ENCODE data around the gene CA11. TPM values are rescaled to one million over a fixed set of nuclear protein-coding genes. Genes with fewer than 3 reads are reported as not detected.

Gene CA11
- total RNA-seq, 2 donors from 2014 or later: 2.9 TPM; not detected in 1

DNA sequence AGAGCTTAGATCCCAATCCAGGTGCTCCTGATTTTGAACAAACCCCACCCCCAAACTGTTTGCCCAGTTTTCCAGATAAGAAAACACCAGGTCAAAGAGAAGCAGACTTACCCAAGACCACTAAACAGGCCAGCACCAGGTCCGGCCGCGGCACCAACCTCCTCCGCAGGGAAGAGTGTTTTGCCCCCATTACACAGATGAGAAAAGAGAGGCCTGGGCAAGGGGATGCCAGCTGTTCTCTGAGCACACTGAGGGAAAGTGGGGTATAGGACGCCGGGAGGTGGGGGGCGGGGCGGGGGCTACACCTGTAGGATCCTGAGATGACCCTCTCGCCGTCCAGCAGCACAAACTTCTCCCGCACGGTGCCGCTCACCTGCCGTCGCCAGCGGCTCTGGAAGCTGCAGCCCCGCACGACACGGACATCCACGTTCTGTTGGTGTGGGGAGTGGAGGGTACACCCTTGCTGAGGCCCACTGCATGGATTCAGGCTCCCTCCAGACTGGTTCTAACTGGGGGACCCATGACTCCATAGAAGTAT lies 36.3 kb downstream of the CA11 start:
- DNase-seq: no peak
- 94% methylated on average over 15 to 20 of the region's 20 CpGs for WGBS, 2 donors
- H3K27me3 ChIP-seq: no peaks in the 10 kb centered on the region
- H3K36me3 ChIP-seq (replicated peaks in 1 of 2; ENCODE audit: insufficient read depth in 1 of 2, low read depth in 2 of 2): no peaks in the 10 kb centered on the region
- ATAC-seq: no peak
- no peak overlapping the region for H3K4me3 ChIP-seq
- no peak overlapping the region for H3K27ac ChIP-seq
- TF ChIP-seq, protein P1, sequence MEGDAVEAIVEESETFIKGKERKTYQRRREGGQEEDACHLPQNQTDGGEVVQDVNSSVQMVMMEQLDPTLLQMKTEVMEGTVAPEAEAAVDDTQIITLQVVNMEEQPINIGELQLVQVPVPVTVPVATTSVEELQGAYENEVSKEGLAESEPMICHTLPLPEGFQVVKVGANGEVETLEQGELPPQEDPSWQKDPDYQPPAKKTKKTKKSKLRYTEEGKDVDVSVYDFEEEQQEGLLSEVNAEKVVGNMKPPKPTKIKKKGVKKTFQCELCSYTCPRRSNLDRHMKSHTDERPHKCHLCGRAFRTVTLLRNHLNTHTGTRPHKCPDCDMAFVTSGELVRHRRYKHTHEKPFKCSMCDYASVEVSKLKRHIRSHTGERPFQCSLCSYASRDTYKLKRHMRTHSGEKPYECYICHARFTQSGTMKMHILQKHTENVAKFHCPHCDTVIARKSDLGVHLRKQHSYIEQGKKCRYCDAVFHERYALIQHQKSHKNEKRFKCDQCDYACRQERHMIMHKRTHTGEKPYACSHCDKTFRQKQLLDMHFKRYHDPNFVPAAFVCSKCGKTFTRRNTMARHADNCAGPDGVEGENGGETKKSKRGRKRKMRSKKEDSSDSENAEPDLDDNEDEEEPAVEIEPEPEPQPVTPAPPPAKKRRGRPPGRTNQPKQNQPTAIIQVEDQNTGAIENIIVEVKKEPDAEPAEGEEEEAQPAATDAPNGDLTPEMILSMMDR (IDR thresholded peaks at IDR 0.05): no peak
- no peak for TF ChIP-seq POLR2A (IDR thresholded peaks at IDR 0.05)
- intact Hi-C loops (cut with DNase I): no loop called here
- H3K4me1 ChIP-seq: no peaks in the 10 kb centered on the region
- H3K9me3 ChIP-seq: no peaks in the 10 kb centered on the region

- Histone ChIP-seq H3K36me3 (replicated peaks in 1 of 2; ENCODE audit: insufficient read depth in 1 of 2, low read depth in 2 of 2) (no peaks in the 10 kb centered on the region), H3K9me3 (no peaks in the 10 kb centered on the region), H3K27ac (no peak overlapping the region), H3K4me1 (no peaks in the 10 kb centered on the region), H3K4me3 (no peak overlapping the region), H3K27me3 (no peaks in the 10 kb centered on the region)
- ATAC-seq: peak; percentile 23
- intact Hi-C loops (cut with DNase I): no loop called here
- WGBS, 2 donors: 43% methylated on average over 3 to 9 of the region's 9 CpGs
- TF ChIP-seq POLR2A (IDR thresholded peaks at IDR 0.05): no peak
- TF ChIP-seq, protein P1 (IDR thresholded peaks at IDR 0.05): peak in 3 of 7 experiments; percentile 13 to 29 (median 17)
- DNase-seq: no peak
Observed at GRCh38 chr19:48608798-48609263, 37.2 kb downstream of the CA11 start.

DNA sequence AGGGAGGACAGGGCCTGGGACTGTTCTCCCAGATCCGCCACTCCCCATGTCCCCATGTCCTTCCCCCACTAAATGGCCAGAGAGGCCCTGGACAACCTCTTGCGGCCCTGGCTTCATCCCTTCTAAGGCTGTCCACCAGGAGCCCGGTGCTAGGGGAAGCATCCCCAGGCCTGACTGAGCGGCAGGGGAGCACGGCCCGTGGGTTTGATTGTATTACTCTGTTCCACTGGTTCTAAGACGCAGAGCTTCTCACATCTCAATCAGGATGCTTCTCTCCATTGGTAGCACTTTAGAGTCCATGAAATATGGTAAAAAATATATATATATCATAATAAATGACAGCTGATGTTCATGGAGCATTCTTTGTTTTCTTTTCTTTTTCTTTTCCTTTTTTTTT lies 38.6 kb downstream of the CA11 start:
- no peak for TF ChIP-seq POLR2A (IDR thresholded peaks at IDR 0.05)
- TF ChIP-seq, protein P1 (IDR thresholded peaks at IDR 0.05): no peak
- H3K27me3 ChIP-seq: no peaks in the 10 kb centered on the region
- WGBS, 2 donors: 74 to 83% methylated on average over 6 to 7 of the region's 7 CpGs
- H3K27ac ChIP-seq: no peak overlapping the region
- ATAC-seq: no peak
- H3K9me3 ChIP-seq: no peaks in the 10 kb centered on the region
- H3K4me3 ChIP-seq: no peak overlapping the region
- H3K36me3 ChIP-seq (replicated peaks in 1 of 2; ENCODE audit: insufficient read depth in 1 of 2, low read depth in 2 of 2): no peaks in the 10 kb centered on the region
- no peaks in the 10 kb centered on the region for H3K4me1 ChIP-seq
- DNase-seq: no peak
- intact Hi-C loops (cut with DNase I): no loop called here

GRCh38 chr19:48606463-48607358 lies 39.3 kb downstream of the CA11 start, which contains the start of gene SPACA4:
SPACA4 (plus strand) TSS chr19:48606742; CDS start chr19:48606979, 237 bp downstream.
- no peak for TF ChIP-seq POLR2A (IDR thresholded peaks at IDR 0.05)
- TF ChIP-seq, protein P1 (IDR thresholded peaks at IDR 0.05): no peak
- 80 to 94% methylated on average over 7 to 35 of the region's 39 CpGs for WGBS, 2 donors
- Histone ChIP-seq H3K27ac (no peak within 1 kb of the TSS), H3K36me3 (replicated peaks in 1 of 2; ENCODE audit: insufficient read depth in 1 of 2, low read depth in 2 of 2) (no peaks in the 10 kb centered on the region), H3K4me1 (no peaks in the 10 kb centered on the region), H3K27me3 (no peaks in the 10 kb centered on the region), H3K4me3 (no peak within 1 kb of the TSS), H3K9me3 (no peaks in the 10 kb centered on the region)
- no peak for DNase-seq
- intact Hi-C loops (cut with DNase I): no loop called here
- no peak for ATAC-seq
